NCI-H2171 treated with DMSO at 0.1 percent for 48 hours (cell line): ENCODE measurements around the gene C1QL4.

Experiments
- DNase-seq: peaks from one replicate; lab custom pipeline; 2025; lab: John Stamatoyannopoulos, UW

C1QL4 gene

DNA sequence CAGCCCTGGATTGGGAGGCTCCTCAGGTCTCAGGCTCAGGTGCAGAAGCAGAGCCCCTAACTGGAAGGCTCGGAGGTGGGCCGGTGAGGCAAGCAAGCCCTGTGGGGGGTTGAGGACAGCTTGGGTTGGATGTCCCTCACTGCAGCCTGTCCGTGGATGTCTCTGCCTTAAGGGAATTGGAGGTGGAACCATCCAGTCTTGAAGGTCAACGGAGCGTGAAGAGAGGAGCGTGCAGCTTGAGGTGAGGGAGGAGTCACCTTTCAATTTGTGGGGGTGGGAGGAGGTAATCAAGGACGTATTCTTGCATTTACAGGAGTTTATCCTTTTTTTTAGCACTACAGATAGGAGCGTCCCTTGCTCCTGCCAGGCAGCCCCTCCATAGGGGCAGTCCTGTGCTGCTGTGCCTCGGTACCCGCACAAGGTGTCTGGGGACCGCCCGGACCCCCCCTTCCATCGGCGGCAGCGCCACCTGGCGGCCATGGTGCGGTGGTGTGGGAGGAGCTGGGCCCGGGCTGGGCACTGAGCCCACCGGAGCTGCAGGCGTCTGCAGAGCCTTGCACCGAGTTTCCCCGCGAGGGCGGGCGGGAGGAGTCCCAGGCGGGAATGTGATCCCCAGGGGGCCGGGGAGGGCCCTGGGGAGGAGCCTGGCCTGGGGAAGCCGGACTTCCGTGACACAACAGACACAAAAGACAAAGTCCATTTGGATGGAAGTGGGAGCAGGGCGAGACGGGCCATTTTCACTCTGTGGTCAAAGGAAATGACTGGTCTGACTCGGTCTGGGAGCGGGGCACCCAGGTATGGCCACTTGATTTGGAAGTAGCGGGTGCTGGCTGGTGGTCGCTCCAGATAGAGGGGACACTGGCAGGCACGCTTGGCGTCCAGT is 10.6 kb upstream of the C1QL4 start:
- peak; percentile 80 for DNase-seq

DNA sequence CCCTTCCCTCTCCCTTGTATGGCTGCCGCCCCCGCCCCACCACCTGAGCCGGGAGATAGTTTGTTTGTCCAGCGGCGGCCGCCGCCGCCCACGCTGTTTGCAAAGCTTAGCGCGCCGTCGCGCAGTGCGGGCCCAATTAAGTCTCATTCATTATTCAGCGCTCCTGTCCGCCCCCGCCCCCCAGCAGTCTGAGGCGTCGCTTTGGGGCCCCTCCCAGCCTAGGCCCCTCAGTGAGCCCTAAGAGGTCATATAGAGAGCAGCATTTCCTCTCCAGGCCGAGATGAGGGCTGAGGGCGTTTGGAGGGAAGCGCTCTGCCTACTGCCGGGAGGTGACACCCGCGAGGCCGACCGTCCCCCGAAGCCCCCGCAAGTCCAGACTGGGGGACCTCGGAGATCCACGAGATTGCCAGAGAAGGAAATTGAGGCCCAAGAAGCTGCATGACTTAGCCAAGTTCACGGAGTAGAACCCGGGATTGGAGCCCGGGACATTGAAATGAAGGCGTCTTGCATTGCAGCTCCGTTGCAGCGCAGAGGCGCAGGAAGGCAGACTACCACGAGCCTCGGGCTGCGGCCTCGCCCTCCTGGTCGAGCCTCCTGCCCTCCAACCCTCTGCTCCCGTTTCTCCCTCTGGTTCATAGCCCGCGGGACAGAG is 9.8 kb upstream of the C1QL4 start, which contains the start of gene DNAJC22:
DNAJC22 (plus strand) TSS at position 230 of the 652 bp plus-strand sequence. CDS start 1,985 bp downstream, outside the sequence.
- peak; percentile 44 for DNase-seq

GRCh38 chr12:49345825-49346658 is 9.1 kb upstream of the C1QL4 start:
- peak; percentile 17 for DNase-seq

DNA sequence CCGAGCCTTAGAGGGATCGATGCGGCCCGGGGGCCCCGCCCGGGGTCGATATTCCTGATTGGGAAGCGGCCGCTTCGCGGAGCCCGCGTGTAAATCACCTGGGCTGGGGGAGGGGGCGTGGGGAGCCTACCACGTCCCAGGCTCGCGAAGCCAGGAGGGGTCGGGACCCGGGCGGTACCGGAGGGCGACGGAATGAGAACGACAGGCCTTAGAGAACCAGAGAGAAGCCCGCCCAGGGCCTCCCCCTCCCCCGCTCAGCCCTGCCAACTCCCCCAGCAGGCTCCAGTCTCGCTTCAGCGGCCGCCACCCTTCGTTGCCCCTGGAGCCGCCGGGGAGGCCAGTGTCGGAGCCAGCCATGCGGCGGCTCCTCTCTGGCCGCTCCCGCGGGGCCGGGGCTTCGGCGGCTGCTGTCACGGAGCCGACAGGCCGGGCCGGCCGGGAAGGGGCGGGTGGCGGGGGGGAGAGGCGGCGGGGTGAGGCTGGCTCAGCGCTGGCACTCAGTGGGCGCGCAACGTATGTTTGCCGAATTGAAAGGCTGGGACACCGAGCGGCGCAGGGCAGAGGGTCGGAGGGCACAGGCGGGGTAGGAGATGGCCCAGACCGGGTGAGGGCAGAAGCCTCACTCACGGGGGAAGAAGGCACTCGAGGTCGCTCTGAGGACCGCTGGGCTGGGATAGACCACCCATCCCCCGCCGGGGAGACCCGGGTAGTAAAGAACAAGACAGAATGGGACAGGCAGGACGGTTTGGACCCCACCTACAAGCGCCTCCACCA is 8.2 kb upstream of the C1QL4 start:
- DNase-seq: peak; percentile 32

- no peak for DNase-seq
These were observed 7.6 kb upstream of the C1QL4 start for GRCh38 chr12:49344486-49345050.

GRCh38 chr12:49342914-49343731 is 6.1 kb upstream of the C1QL4 start:
- peak; percentile 19 for DNase-seq

GRCh38 chr12:49342066-49342913 is 5.3 kb upstream of the C1QL4 start:
- DNase-seq: peak; percentile 71

GRCh38 chr12:49341777-49342065 is 4.7 kb upstream of the C1QL4 start:
- no peak for DNase-seq

- no peak for DNase-seq
These were observed 4.2 kb upstream of the C1QL4 start for GRCh38 chr12:49340971-49341776.

- no peak for DNase-seq
These were observed 3.3 kb upstream of the C1QL4 start for GRCh38 chr12:49340095-49340870.

DNA sequence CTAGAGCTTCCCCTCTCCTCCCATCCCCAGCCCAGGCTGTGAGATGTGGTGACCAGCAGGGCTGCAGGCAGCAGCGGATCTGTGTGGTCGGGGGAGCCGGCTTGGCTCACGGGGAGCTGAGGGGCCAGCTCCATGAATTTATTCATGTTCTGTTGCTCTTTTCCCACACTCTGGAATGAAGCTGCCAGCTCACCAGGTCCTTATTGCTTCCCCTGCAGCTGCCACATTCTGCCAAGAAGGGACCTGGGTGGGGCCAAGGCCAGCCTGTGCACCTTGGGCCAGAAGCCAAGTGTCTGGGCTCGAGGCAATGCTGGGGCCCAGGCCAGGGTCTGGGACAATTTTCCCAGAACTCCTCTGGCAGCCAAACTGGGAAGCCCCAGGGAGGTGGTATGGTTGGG is 2.5 kb upstream of the C1QL4 start:
- DNase-seq: no peak

DNA sequence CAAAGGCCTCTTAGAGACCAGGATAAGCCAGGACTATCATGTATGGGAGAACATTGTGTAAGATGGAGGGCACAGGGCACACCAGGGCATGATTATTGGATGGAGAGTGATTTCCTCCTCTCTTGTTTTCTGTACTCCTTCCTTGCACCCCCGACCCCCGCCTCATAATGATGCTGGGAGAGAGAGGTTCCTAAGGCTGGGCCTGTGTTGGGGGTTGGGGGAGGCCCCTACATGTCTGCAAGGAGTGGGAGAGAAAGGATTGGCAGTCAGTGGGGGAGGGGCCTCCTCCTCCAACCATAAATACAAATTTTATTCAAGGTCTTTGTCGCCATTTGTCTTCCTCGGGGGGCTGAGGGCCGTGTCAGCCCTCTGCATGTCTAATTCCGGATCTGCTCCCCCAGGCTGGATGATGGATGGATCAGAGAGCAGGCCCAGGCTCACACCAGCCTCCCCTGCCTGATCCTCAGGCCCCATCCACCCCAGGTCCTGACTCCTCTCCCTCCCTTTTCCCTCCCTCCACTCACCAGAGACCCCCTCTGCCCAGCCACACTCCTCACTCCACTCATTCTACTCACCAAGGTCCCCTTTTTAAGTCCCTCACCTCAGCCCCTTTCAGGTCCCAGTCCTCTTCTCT is 2.0 kb upstream of the C1QL4 start:
- no peak for DNase-seq

GRCh38 chr12:49335955-49336644 is 888 bp downstream of the C1QL4 start:
- no peak for DNase-seq

GRCh38 chr12:49335118-49335954 is 1.7 kb downstream of the C1QL4 start:
- no peak for DNase-seq

DNA sequence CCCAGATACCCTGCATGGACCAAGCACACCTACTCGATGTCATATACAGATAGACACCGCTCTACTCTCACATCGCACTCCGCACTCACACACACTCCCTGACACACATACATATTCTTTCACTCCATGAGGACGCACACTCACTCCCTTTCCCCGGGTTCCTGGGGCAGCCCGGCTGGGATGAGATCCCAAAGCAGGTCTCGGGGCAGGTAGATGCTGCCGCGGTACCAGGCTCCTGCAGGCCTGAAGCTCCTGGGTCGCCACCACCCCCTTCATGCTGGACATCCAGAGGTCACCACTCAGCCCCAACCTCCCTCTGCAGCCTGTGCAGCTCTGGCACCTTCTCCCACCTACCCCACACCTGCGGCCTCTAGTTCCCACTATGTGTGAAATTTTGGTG is 2.3 kb downstream of the C1QL4 start:
- no peak for DNase-seq

GRCh38 chr12:49334226-49334625 is 2.8 kb downstream of the C1QL4 start:
- no peak for DNase-seq
